MCF 10A (cell line): ENCODE measurements around the gene RHBDD2. TPM values are rescaled to one million over a fixed set of nuclear protein-coding genes. Genes with fewer than 3 reads are reported as not detected.
A peak's percentile ranks its signal among the peaks of the same experiment; 100 is the strongest.

Experiments
- BruUV-seq: library from RNA; stranded (reverse); fragments of 400-500 nt; replicated peaks from 2 replicates; lab custom pipeline; 2021; lab: Mats Ljungman, UMichigan
- CTCF ChIA-PET: fragments of 300-600 bp; sonication (Branson Sonifier 250); formaldehyde crosslinking; extraction: SDS; loops from one replicate; lab custom pipeline; 2021; ENCODE audit warnings: antibody characterized with exemption, inconsistent platforms; lab: Yijun Ruan, JAX
- POLR2A ChIA-PET: fragments of 300-600, 350-650 bp; sonication (Branson Sonifier 250); formaldehyde crosslinking; extraction: SDS; loops from one replicate; lab custom pipeline; 2020; ENCODE audit warnings: antibody characterized with exemption, inconsistent platforms; lab: Yijun Ruan, JAX
- DNase-seq: peaks from one replicate; pipeline ENCODE4 v3.0.0-alpha.2; 2018; ENCODE audit not compliant: unreplicated experiment
- H3K27ac Mint-ChIP-seq: one replicate; pipeline ENCODE4 v1.8.0; 2022; ENCODE audit warnings: mild to moderate bottlenecking, low read depth, mixed read lengths; ENCODE audit not compliant: unreplicated experiment
- H3K27me3 Mint-ChIP-seq: one replicate; pipeline ENCODE4 v1.8.0; 2022; ENCODE audit warnings: mixed read lengths; ENCODE audit not compliant: insufficient read depth, unreplicated experiment
- H3K36me3 Mint-ChIP-seq: one replicate; pipeline ENCODE4 v1.8.0; 2022; ENCODE audit warnings: mild to moderate bottlenecking, moderate library complexity, mixed read lengths; ENCODE audit not compliant: insufficient read depth, unreplicated experiment
- H3K4me1 Mint-ChIP-seq: one replicate; pipeline ENCODE4 v1.8.0; 2022; ENCODE audit warnings: mixed read lengths; ENCODE audit not compliant: insufficient read depth, unreplicated experiment
- H3K4me3 Mint-ChIP-seq: one replicate; pipeline ENCODE4 v1.8.0; 2022; ENCODE audit warnings: mild to moderate bottlenecking, moderate library complexity, mixed read lengths; ENCODE audit not compliant: unreplicated experiment
- H3K9me3 Mint-ChIP-seq: one replicate; pipeline ENCODE4 v1.8.0; 2022; ENCODE audit warnings: mixed read lengths; ENCODE audit not compliant: unreplicated experiment
- intact Hi-C: fragments of 100-400 bp; cut with micrococcal nuclease; formaldehyde crosslinking; loops from 2 replicates; pipeline ENCODE4 v1.14.1; 2022
- microRNA-seq: library from miRNA; unstranded; fragments of <30 nt; microRNA quantifications from one replicate; pipeline ENCODE4 v1.2.0, GENCODE V29; 2022
- total RNA-seq: library from RNA; stranded (reverse); gene quantifications from 2 replicates; pipeline ENCODE4 v1.2.3, GENCODE V29; 2022
- TF ChIP-seq, protein P1 (sequence below): fragments of 200-600 bp; IDR thresholded peaks from one replicate; pipeline ENCODE4 v1.8.0; 2022; ENCODE audit warnings: antibody characterized with exemption, mild to moderate bottlenecking; ENCODE audit not compliant: unreplicated experiment

Gene RHBDD2
- total RNA-seq, 1 experiment from 2014 or later = 38.6 TPM

DNA sequence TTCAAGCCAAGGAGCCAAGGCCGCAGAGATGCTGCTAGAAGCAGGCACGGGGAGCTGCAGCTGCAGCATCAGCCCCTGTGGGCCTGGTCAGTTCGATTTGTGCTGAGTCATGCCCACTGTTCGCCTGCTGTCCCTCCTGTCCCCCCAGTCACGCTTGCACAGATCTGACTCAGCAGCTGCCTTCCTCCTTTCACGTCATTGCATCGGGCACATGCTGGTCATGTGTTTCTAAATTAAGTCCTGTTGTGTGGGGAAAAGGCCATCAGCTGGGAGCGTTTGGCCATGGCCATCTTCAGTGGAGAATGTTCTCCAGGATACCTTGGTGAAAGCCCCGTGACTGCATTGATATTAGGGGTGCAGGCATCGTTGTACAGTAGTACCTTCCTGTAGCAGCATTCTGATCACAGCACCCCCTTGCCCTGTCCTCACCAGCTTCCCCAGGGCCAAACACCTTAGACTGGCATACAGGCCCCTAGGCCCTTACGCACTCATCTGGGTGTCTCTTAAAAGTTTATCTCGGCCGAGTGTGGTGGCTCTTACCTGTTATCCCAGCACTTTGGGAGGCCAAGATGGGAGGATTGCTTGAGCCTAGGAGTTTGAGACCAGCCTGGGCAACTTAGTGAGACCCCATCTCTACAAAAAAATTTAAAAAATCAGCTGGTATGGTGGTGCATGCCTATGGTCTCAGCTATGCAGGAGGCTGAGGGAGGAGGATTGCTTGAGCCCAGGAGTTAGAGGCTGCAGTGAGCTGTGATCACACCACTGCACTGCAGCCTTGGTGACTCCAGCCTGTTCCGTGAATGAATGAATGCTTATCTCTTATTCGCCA is 59.3 kb downstream of the RHBDD2 start:
- TF ChIP-seq, protein P1, sequence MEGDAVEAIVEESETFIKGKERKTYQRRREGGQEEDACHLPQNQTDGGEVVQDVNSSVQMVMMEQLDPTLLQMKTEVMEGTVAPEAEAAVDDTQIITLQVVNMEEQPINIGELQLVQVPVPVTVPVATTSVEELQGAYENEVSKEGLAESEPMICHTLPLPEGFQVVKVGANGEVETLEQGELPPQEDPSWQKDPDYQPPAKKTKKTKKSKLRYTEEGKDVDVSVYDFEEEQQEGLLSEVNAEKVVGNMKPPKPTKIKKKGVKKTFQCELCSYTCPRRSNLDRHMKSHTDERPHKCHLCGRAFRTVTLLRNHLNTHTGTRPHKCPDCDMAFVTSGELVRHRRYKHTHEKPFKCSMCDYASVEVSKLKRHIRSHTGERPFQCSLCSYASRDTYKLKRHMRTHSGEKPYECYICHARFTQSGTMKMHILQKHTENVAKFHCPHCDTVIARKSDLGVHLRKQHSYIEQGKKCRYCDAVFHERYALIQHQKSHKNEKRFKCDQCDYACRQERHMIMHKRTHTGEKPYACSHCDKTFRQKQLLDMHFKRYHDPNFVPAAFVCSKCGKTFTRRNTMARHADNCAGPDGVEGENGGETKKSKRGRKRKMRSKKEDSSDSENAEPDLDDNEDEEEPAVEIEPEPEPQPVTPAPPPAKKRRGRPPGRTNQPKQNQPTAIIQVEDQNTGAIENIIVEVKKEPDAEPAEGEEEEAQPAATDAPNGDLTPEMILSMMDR = no peak
- H3K36me3 Mint-ChIP-seq = peaks cover 7% of the 10 kb centered on the region
- no TSS peak for BruUV-seq
- no peak overlapping the region for H3K4me3 Mint-ChIP-seq
- intact Hi-C loops = no loop called here
- H3K27me3 Mint-ChIP-seq = no peaks in the 10 kb centered on the region
- CTCF ChIA-PET = interaction anchor here (0.6 kb wide), 1 partner anchor 192 kb away, joined by 3 read pairs; no protein-coding TSS in a partner anchor
- DNase-seq = peak; percentile 64
- peaks cover 18% of the 10 kb centered on the region for H3K4me1 Mint-ChIP-seq
- POLR2A ChIA-PET = interaction anchor here (0.6 to 1.5 kb wide), 4 partner anchors 22 to 66 kb away, joined by 3 to 5 read pairs (median 3); no protein-coding TSS in a partner anchor
- peaks cover 6% of the 10 kb centered on the region for H3K9me3 Mint-ChIP-seq
- peak overlapping the region; percentile 73 for H3K27ac Mint-ChIP-seq

Small RNA genes lying within 50 kb of the gene (microRNA-seq; reads per million reads assigned to microRNA genes)
- 0.66 reads per million for gene MIR4651

Other genes with a start within 250 kb of the RHBDD2 start
- gene HIP1, start 140.1 kb upstream of the RHBDD2 start, total RNA-seq = 11.1 and 12.0 TPM in 2 replicates
- not detected in 2 replicates for gene CCL26, start 106.8 kb upstream of the RHBDD2 start, total RNA-seq
- gene CCL24, start 65.2 kb upstream of the RHBDD2 start, total RNA-seq = not detected in 2 replicates
- gene POR, start 36.1 kb downstream of the RHBDD2 start, total RNA-seq = 45.1 and 58.0 TPM in 2 replicates
- 19.3 and 19.4 TPM in 2 replicates for gene TMEM120A, start 115.6 kb downstream of the RHBDD2 start, total RNA-seq
- gene STYXL1, start 169.0 kb downstream of the RHBDD2 start, total RNA-seq = 49.3 and 79.7 TPM in 2 replicates
- 278 and 328 TPM in 2 replicates for gene MDH2, start 169.1 kb downstream of the RHBDD2 start, total RNA-seq